Endothelial cell (in vitro differentiated cells): ENCODE data around the gene SLC18B1. TPM values are rescaled to one million over a fixed set of nuclear protein-coding genes. Genes with fewer than 3 reads are reported as not detected.

Experiments
- DNase-seq: peaks from one replicate; pipeline ENCODE4 v3.0.0; 2021; ENCODE audit warnings: low spot score
- H3K27ac Mint-ChIP-seq: one replicate; pipeline ENCODE4 v1.8.0; 2021; ENCODE audit warnings: mixed read lengths, inconsistent platforms; ENCODE audit not compliant: unreplicated experiment
- H3K27me3 Mint-ChIP-seq: one replicate; pipeline ENCODE4 v1.8.0; 2021; ENCODE audit warnings: mild to moderate bottlenecking, moderate library complexity, mixed read lengths, inconsistent platforms; ENCODE audit not compliant: unreplicated experiment
- H3K36me3 Mint-ChIP-seq: one replicate; pipeline ENCODE4 v1.8.0; 2021; ENCODE audit warnings: mild to moderate bottlenecking, low read depth, mixed read lengths, inconsistent platforms; ENCODE audit not compliant: unreplicated experiment
- H3K4me1 Mint-ChIP-seq: one replicate; pipeline ENCODE4 v1.8.0; 2021; ENCODE audit warnings: mild to moderate bottlenecking, mixed read lengths, inconsistent platforms; ENCODE audit not compliant: unreplicated experiment
- H3K4me3 Mint-ChIP-seq: one replicate; pipeline ENCODE4 v1.8.0; 2021; ENCODE audit warnings: mild to moderate bottlenecking, mixed read lengths, inconsistent platforms; ENCODE audit not compliant: unreplicated experiment
- H3K9me3 Mint-ChIP-seq: one replicate; pipeline ENCODE4 v1.8.0; 2021; ENCODE audit warnings: mixed read lengths, inconsistent platforms; ENCODE audit not compliant: unreplicated experiment
- total RNA-seq: library from RNA; stranded (reverse); fragmentation: NEBNext Ultra II Directional; extraction: Animal tissue kit (Norgen Biotek cat#: 25700); gene quantifications from one replicate; pipeline ENCODE4 v1.2.1, GENCODE V29; 2021; ENCODE audit not compliant: unreplicated experiment
- TF ChIP-seq, protein P1 (sequence below): fragments of 200-600 bp; sonication (generic); IDR thresholded peaks from one replicate; pipeline ENCODE4 v1.5.0; 2021; ENCODE audit warnings: antibody characterized with exemption; ENCODE audit not compliant: unreplicated experiment

The SLC18B1 gene
- total RNA-seq, 1 donor from 2014 or later: 11.1 TPM

DNA sequence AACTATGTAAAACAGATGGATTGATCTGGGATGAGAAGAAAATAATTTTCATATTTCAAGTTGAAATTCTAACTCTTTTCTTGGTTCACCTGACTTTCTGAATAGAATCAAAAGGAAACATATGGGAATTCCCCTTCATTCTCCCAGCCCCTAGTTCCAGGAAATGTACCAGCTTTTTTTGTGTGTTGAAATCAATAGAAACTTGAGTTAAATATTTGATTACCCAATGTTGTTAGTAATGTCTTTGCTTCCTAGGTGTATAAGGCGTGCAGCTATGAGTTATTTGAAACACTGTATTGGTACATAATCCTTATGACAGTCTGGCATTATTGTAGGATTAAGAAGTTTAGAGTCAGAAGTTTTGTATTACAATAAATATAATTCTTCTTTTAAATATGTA lies 62.2 kb downstream of the SLC18B1 start:
- Mint-ChIP-seq H3K36me3 (no peaks in the 10 kb centered on the region), H3K9me3 (no peaks in the 10 kb centered on the region), H3K4me1 (peaks cover 3% of the 10 kb centered on the region), H3K27ac (no peak overlapping the region), H3K27me3 (peaks cover 1% of the 10 kb centered on the region), H3K4me3 (no peak overlapping the region)
- TF ChIP-seq, protein P1, sequence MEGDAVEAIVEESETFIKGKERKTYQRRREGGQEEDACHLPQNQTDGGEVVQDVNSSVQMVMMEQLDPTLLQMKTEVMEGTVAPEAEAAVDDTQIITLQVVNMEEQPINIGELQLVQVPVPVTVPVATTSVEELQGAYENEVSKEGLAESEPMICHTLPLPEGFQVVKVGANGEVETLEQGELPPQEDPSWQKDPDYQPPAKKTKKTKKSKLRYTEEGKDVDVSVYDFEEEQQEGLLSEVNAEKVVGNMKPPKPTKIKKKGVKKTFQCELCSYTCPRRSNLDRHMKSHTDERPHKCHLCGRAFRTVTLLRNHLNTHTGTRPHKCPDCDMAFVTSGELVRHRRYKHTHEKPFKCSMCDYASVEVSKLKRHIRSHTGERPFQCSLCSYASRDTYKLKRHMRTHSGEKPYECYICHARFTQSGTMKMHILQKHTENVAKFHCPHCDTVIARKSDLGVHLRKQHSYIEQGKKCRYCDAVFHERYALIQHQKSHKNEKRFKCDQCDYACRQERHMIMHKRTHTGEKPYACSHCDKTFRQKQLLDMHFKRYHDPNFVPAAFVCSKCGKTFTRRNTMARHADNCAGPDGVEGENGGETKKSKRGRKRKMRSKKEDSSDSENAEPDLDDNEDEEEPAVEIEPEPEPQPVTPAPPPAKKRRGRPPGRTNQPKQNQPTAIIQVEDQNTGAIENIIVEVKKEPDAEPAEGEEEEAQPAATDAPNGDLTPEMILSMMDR: no peak
- DNase-seq: no peak

DNA sequence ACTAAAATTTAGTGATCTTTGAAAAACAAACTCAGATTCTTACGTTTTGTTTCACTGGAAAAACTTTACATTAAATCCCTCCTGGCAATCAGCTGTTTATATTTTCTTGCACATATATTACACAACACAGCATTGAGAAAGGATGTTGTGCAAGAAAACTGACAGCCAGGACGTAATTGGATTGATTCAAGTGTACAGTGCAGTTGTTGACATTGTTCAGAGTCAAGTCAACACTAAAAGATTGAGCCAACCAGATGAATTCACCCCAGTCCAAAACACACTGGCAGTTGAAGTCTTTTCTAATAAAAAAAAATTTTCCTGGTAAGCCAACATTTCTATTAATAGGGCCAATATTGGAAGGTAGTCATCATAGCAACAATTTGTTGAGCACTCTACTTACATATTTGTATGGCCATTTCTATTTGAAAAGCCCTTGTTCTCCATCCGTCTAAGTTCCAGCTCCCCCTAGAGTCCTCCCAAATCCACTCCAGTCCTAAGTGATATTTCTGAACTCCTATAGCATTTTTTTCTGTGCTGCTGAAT lies 63.7 kb downstream of the SLC18B1 start:
- Mint-ChIP-seq H3K27ac (no peak overlapping the region), H3K27me3 (peaks cover 1% of the 10 kb centered on the region), H3K4me1 (peaks cover 2% of the 10 kb centered on the region), H3K36me3 (no peaks in the 10 kb centered on the region), H3K9me3 (no peaks in the 10 kb centered on the region), H3K4me3 (no peak overlapping the region)
- DNase-seq: no peak
- TF ChIP-seq, protein P1: no peak

DNA sequence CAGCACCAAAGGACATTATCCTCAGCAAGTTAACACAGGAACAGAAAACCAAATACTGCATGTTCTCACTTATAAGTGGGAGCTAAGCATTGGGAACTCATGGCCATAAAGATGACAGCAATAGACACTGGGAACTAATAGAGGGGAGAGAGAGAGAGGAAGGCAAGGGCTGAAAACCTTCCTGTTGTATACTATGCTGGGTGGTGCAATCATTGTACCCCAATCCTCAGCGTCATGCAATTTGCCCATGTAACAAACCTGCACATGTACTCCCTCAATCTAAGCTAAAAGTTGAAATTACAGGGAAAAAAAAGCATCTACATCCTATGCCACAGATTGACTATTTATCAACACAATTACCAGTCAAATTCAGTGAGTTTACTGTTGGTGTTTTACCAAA lies 64.6 kb downstream of the SLC18B1 start:
- H3K36me3 Mint-ChIP-seq: no peaks in the 10 kb centered on the region
- H3K4me1 Mint-ChIP-seq: no peaks in the 10 kb centered on the region
- H3K27me3 Mint-ChIP-seq: peaks cover 1% of the 10 kb centered on the region
- H3K27ac Mint-ChIP-seq: no peak overlapping the region
- no peak overlapping the region for H3K4me3 Mint-ChIP-seq
- no peak for DNase-seq
- TF ChIP-seq, protein P1: no peak
- H3K9me3 Mint-ChIP-seq: no peaks in the 10 kb centered on the region

DNA sequence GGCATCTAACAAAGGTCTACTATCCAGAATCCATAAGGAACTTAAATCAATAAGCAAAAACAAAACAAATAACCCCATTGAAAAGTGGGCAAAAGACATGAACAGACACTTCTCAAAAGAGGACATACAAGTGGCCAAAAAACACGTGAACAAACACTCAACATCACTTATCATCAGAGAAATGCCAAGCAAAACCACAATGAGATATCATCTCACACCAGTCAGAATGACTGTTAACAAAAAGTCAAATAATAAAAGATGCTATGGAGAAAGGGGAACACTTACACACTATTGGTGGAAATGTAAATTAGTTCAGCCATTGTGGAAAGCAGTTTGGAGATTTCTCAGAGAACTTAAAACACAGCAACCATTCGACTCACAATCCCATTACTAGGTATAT lies 65.2 kb downstream of the SLC18B1 start:
- no peak overlapping the region for H3K27ac Mint-ChIP-seq
- no peaks in the 10 kb centered on the region for H3K9me3 Mint-ChIP-seq
- TF ChIP-seq, protein P1: no peak
- DNase-seq: no peak
- H3K36me3 Mint-ChIP-seq: no peaks in the 10 kb centered on the region
- H3K27me3 Mint-ChIP-seq: peaks cover 1% of the 10 kb centered on the region
- H3K4me3 Mint-ChIP-seq: no peak overlapping the region
- no peaks in the 10 kb centered on the region for H3K4me1 Mint-ChIP-seq

DNA sequence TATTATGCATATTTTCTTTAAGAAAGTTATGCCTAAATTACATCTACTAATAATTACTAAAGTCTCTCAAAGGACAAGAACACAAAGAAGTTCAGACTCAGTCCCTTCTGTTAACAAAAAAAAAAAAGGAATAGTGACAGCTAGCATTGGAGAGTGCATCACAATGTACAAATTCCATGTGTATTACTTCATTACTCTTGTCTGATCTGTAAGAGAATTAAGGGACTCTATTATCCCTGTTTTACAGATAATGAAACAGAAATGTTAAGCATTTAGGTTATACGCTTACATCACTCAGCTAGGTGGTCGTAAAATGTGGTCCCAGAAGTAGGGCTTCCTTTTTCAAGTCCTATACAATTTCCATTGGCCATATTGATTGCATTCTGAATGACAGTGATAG lies 67.4 kb downstream of the SLC18B1 start:
- peaks cover 1% of the 10 kb centered on the region for H3K27me3 Mint-ChIP-seq
- TF ChIP-seq, protein P1: no peak
- H3K36me3 Mint-ChIP-seq: no peaks in the 10 kb centered on the region
- H3K4me3 Mint-ChIP-seq: no peak overlapping the region
- H3K4me1 Mint-ChIP-seq: no peaks in the 10 kb centered on the region
- DNase-seq: no peak
- no peak overlapping the region for H3K27ac Mint-ChIP-seq
- H3K9me3 Mint-ChIP-seq: no peaks in the 10 kb centered on the region
